ENCODE results near the gene GRK5.
A peak's percentile ranks its signal among the peaks of the same experiment; 100 is the strongest.

GRCh38 chr10:119199231-119199992, 8.0 kb upstream of the GRK5 start:
- peak; percentile 68 to 83 (median 78) for TF ChIP-seq CTCF (IDR thresholded peaks at IDR 0.05)
- no peak for TF ChIP-seq POLR2A (IDR thresholded peaks at IDR 0.05)

Data from sigmoid colon (tissue), 3 donors.